ENCODE measurements around the gene BSPRY. TPM values are rescaled to one million over a fixed set of nuclear protein-coding genes. Genes with fewer than 3 reads are reported as not detected.

The BSPRY gene
- 0.38 TPM for polyA plus RNA-seq (2012; ENCODE audit: insufficient read length, low read depth)

DNA sequence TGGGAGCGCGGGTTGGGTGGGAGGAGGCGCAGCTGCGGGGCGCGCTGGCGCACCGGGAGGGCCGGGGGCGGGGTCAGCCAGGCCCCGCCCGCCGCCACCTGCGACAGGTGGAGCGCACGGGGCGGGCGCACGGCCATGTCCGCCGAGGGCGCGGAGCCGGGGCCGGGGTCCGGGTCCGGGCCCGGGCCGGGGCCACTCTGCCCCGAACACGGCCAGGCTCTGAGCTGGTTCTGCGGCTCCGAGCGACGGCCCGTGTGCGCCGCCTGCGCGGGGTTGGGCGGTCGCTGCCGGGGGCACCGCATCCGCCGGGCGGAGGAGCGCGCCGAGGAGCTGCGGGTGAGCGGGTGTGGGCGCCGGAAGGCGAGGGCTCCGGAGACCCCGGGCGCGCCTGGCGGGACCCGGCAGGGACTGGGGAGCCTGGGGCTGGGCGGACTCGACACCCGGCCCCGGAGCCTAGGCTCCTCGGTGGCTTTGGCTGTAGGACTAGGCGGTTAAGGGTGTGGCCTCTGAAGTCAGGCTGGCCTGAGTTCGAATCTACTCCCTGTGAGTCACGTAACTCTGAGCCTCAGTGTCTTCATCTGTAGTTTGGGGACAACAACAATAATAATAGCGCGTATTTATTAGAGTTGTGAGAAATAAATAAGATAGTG, at the start of gene BSPRY:
Gene BSPRY, plus strand, starts transcription at position 97 of the 650 bp plus-strand sequence. Its CDS starts 39 bp downstream, at position 136.
- TF ChIP-seq, protein P1, sequence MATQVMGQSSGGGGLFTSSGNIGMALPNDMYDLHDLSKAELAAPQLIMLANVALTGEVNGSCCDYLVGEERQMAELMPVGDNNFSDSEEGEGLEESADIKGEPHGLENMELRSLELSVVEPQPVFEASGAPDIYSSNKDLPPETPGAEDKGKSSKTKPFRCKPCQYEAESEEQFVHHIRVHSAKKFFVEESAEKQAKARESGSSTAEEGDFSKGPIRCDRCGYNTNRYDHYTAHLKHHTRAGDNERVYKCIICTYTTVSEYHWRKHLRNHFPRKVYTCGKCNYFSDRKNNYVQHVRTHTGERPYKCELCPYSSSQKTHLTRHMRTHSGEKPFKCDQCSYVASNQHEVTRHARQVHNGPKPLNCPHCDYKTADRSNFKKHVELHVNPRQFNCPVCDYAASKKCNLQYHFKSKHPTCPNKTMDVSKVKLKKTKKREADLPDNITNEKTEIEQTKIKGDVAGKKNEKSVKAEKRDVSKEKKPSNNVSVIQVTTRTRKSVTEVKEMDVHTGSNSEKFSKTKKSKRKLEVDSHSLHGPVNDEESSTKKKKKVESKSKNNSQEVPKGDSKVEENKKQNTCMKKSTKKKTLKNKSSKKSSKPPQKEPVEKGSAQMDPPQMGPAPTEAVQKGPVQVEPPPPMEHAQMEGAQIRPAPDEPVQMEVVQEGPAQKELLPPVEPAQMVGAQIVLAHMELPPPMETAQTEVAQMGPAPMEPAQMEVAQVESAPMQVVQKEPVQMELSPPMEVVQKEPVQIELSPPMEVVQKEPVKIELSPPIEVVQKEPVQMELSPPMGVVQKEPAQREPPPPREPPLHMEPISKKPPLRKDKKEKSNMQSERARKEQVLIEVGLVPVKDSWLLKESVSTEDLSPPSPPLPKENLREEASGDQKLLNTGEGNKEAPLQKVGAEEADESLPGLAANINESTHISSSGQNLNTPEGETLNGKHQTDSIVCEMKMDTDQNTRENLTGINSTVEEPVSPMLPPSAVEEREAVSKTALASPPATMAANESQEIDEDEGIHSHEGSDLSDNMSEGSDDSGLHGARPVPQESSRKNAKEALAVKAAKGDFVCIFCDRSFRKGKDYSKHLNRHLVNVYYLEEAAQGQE (IDR thresholded peaks at IDR 0.05; ENCODE audit: insufficient read depth in 1 of 2, low read depth in 2 of 2, low read length in 2 of 2): no peak
- no peak for TF ChIP-seq POLR2AphosphoS5 (IDR thresholded peaks at IDR 0.05; ENCODE audit: low read depth, low read length)
- TF ChIP-seq TAF1 (IDR thresholded peaks at IDR 0.05; ENCODE audit: borderline replicate concordance, insufficient read depth, low read length): no peak
- no peak for TF ChIP-seq SIN3A (IDR thresholded peaks at IDR 0.05; ENCODE audit: borderline replicate concordance, insufficient read depth, low read length)
- no peak for TF ChIP-seq FOXP2 (optimal IDR thresholded peaks at IDR 0.05; ENCODE audit: borderline replicate concordance, extremely low read depth, extremely low read length, insufficient read depth)

DNA sequence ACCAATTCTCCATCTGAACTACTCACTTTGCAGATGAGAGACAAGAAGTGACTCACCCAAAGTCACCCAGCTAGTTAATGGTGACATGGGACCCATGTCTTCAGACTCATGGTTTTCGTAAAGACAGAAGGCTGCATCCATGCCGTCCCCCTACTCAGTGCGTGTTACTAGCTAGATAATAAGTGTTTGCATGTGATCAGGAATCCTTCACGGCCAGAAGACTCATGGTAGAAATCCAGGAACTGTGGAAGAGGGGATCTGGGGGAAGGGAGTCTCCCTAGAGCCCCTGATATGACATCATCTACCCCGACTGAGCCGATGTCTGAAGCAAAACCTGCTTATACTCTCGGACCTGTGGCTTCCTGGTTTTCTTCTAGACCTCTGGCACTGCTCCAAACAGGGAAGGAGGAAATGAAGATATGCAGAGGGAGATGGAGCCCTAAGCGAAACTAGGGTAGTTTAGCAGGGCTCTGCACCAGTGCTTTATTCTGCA, 49.5 kb upstream of the BSPRY start:
- no peak for TF ChIP-seq FOXP2 (optimal IDR thresholded peaks at IDR 0.05; ENCODE audit: borderline replicate concordance, extremely low read depth, extremely low read length, insufficient read depth)
- TF ChIP-seq, protein P1 (IDR thresholded peaks at IDR 0.05; ENCODE audit: insufficient read depth in 1 of 2, low read depth in 2 of 2, low read length in 2 of 2): no peak
- TF ChIP-seq TAF1 (IDR thresholded peaks at IDR 0.05; ENCODE audit: borderline replicate concordance, insufficient read depth, low read length): no peak
- TF ChIP-seq POLR2AphosphoS5 (IDR thresholded peaks at IDR 0.05; ENCODE audit: low read depth, low read length): no peak
- no peak for TF ChIP-seq SIN3A (IDR thresholded peaks at IDR 0.05; ENCODE audit: borderline replicate concordance, insufficient read depth, low read length)

DNA sequence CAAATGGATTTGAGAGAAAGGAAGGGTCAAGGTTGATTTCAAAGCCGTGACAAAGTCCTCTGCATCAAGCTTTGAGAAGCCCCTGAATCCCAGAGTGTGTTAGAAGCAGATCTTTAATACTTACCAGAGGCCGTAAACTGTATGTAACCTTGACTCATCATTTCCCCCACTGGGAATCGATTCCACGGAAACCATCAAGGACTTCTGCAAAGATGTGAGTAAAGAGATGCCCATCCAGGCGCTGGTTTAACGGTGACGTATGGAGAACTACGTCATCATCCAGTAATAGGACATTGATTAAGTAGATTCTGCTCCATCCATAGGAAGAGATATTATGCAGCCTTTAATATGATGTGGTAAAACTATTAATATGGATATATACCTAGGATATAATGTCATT, 47.8 kb upstream of the BSPRY start:
- TF ChIP-seq SIN3A (IDR thresholded peaks at IDR 0.05; ENCODE audit: borderline replicate concordance, insufficient read depth, low read length) (no peak), POLR2AphosphoS5 (IDR thresholded peaks at IDR 0.05; ENCODE audit: low read depth, low read length) (no peak), FOXP2 (optimal IDR thresholded peaks at IDR 0.05; ENCODE audit: borderline replicate concordance, extremely low read depth, extremely low read length, insufficient read depth) (no peak), TAF1 (IDR thresholded peaks at IDR 0.05; ENCODE audit: borderline replicate concordance, insufficient read depth, low read length) (no peak)
- TF ChIP-seq, protein P1 (IDR thresholded peaks at IDR 0.05; ENCODE audit: insufficient read depth in 1 of 2, low read depth in 2 of 2, low read length in 2 of 2): no peak

DNA sequence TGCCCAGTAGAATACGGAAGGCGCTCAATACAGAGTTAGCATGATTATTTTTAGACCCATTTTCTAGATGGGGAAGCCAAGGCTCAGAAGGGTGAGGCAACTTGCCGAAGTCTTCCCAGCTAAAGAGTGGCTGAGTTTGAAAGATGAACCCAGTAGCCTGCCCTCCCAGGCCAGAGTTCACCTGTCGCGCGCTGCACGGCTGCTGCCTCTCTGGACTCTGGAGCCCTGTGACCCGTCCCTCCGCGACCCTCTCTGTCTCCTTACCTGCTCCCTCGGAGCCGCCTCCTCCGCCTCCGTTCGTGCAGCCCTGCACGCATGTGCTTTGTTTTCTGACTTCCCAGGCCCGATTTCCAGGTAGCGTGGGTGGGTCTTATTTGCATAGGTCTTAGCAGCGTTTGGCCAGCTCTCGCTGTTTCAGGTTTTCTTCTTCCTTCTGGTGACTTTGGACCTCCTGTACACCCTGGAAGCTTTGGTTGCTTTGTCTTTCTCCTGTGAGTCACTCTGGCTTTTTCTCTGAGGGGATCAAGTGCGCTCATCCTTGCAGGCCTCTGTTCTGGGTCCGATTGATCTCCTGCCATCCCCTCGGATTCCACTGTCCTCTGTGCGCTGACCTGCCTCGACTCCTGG, 46.4 kb upstream of the BSPRY start, which contains the start of gene RNF183:
Gene RNF183, minus strand, starts transcription at position 585 of the 627 bp plus-strand sequence. CDS start 5,192 bp downstream, outside the sequence.
- no peak for TF ChIP-seq POLR2AphosphoS5 (IDR thresholded peaks at IDR 0.05; ENCODE audit: low read depth, low read length)

DNA sequence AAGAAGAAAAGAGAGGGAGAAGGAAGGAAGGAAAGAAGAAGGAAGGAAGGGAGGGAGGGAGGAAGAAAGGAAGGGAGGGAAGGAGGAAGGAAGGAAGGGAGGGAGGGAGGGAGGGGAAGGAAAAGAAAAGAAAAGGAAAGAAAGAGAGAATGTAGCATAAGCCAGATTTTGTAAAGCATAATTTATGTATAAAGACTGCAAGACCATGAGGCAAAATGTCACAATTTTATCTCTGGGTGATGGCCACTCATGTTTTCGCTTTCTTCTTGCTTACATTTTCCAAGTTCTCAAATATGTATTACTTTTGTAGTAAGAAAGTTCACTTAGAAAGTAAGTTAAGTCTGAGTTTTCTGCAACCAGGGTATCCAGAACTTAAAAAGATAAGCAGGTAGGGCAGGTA, 42.8 kb upstream of the BSPRY start:
- TF ChIP-seq TAF1 (IDR thresholded peaks at IDR 0.05; ENCODE audit: borderline replicate concordance, insufficient read depth, low read length) (no peak), FOXP2 (optimal IDR thresholded peaks at IDR 0.05; ENCODE audit: borderline replicate concordance, extremely low read depth, extremely low read length, insufficient read depth) (no peak), POLR2AphosphoS5 (IDR thresholded peaks at IDR 0.05; ENCODE audit: low read depth, low read length) (no peak), SIN3A (IDR thresholded peaks at IDR 0.05; ENCODE audit: borderline replicate concordance, insufficient read depth, low read length) (no peak)
- TF ChIP-seq, protein P1 (IDR thresholded peaks at IDR 0.05; ENCODE audit: insufficient read depth in 1 of 2, low read depth in 2 of 2, low read length in 2 of 2): no peak

Data from PFSK-1 (cell line).